IMR-90 (cell line): ENCODE measurements around the gene PDRG1.

Experiments used
- BHLHE40 ChIP-seq: fragments of 150-350 bp; IDR thresholded peaks from 2 replicates; pipeline ENCODE4 v1.6.1; 2016; ENCODE audit warnings: mild to moderate bottlenecking, low read depth, low read length
- CEBPB ChIP-seq: IDR thresholded peaks from 2 replicates; pipeline ENCODE4 v1.6.1; 2012; ENCODE audit warnings: low read depth, low read length, improper control_type of control experiment
- CHD1 ChIP-seq: IDR thresholded peaks from 2 replicates; pipeline ENCODE4 v1.6.1; 2012; ENCODE audit warnings: low read depth, low read length, improper control_type of control experiment
- MAFK ChIP-seq: IDR thresholded peaks from 2 replicates; pipeline ENCODE4 v1.6.1; 2012; ENCODE audit warnings: low read depth, low read length, improper control_type of control experiment
- MAZ ChIP-seq: IDR thresholded peaks from 2 replicates; pipeline ENCODE4 v1.6.1; 2012; ENCODE audit warnings: low read depth, mild to moderate bottlenecking, low read length, improper control_type of control experiment, moderate library complexity, borderline replicate concordance
- MXI1 ChIP-seq: IDR thresholded peaks from 2 replicates; pipeline ENCODE4 v1.6.1; 2012; ENCODE audit warnings: low read depth, mild to moderate bottlenecking, low read length, moderate library complexity, borderline replicate concordance
- NFE2L2 ChIP-seq: fragments of 150-350 bp; IDR thresholded peaks from 2 replicates; pipeline ENCODE4 v1.6.1; 2016; ENCODE audit warnings: low read depth, mild to moderate bottlenecking, low read length
- POLR2A ChIP-seq: IDR thresholded peaks from 2 replicates; pipeline ENCODE4 v1.6.1; 2012; ENCODE audit warnings: mild to moderate bottlenecking, low read depth, low read length
- RAD21 ChIP-seq: IDR thresholded peaks from 2 replicates; pipeline ENCODE4 v1.6.1; 2012; ENCODE audit warnings: low read length, improper control_type of control experiment
- RCOR1 ChIP-seq: IDR thresholded peaks from 2 replicates; pipeline ENCODE4 v1.6.1; 2012; ENCODE audit warnings: mild to moderate bottlenecking, low read length, improper control_type of control experiment; ENCODE audit not compliant: insufficient replicate concordance
- RFX5 ChIP-seq: IDR thresholded peaks from 2 replicates; pipeline ENCODE4 v1.8.0; 2012; ENCODE audit warnings: low read depth, mild to moderate bottlenecking, low read length, moderate library complexity
- SMC3 ChIP-seq: fragments of 150-350 bp; IDR thresholded peaks from 2 replicates; pipeline ENCODE4 v1.6.1; 2016; ENCODE audit warnings: low read depth, mild to moderate bottlenecking, antibody characterized with exemption, low read length, moderate library complexity
- TF ChIP-seq, protein P1 (sequence below): conservative IDR thresholded peaks from 2 replicates; pipeline ENCODE4 v1.5.1; 2012; ENCODE audit warnings: mild to moderate bottlenecking, low read depth, low read length, improper control_type of control experiment
- TF ChIP-seq, protein P2 (sequence below): fragments of 150-350 bp; IDR thresholded peaks from 2 replicates; pipeline ENCODE4 v1.6.1; 2017; ENCODE audit warnings: mild to moderate bottlenecking, antibody characterized with exemption, low read length, low read depth

DNA sequence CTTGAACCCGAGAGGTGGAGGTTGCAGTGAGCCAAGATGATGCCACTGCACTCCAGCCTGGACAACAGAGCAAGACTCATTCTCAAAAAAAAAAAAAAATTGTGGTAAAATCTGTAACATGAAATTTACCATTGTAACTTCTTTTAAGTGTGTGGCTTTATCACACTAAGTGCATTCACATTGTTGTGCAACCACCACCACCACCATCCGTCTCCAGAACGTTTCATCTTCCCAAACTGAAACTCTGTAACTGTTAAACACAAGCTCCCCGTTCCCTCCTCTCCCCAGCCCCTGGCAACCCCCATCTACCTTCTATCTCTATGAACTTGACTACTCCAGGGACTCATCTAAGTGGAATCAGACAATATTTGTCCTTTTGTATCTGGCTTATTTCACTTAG lies 29.7 kb downstream of the PDRG1 start:
- no peak for TF ChIP-seq CHD1
- TF ChIP-seq, protein P1, sequence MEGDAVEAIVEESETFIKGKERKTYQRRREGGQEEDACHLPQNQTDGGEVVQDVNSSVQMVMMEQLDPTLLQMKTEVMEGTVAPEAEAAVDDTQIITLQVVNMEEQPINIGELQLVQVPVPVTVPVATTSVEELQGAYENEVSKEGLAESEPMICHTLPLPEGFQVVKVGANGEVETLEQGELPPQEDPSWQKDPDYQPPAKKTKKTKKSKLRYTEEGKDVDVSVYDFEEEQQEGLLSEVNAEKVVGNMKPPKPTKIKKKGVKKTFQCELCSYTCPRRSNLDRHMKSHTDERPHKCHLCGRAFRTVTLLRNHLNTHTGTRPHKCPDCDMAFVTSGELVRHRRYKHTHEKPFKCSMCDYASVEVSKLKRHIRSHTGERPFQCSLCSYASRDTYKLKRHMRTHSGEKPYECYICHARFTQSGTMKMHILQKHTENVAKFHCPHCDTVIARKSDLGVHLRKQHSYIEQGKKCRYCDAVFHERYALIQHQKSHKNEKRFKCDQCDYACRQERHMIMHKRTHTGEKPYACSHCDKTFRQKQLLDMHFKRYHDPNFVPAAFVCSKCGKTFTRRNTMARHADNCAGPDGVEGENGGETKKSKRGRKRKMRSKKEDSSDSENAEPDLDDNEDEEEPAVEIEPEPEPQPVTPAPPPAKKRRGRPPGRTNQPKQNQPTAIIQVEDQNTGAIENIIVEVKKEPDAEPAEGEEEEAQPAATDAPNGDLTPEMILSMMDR = no peak
- no peak for TF ChIP-seq POLR2A
- TF ChIP-seq, protein P2, sequence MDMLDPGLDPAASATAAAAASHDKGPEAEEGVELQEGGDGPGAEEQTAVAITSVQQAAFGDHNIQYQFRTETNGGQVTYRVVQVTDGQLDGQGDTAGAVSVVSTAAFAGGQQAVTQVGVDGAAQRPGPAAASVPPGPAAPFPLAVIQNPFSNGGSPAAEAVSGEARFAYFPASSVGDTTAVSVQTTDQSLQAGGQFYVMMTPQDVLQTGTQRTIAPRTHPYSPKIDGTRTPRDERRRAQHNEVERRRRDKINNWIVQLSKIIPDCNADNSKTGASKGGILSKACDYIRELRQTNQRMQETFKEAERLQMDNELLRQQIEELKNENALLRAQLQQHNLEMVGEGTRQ = no peak
- TF ChIP-seq RAD21 = no peak
- no peak for TF ChIP-seq RFX5
- no peak for TF ChIP-seq MXI1
- no peak for TF ChIP-seq SMC3
- TF ChIP-seq BHLHE40 = no peak
- TF ChIP-seq MAZ = no peak
- TF ChIP-seq RCOR1 = no peak
- TF ChIP-seq CEBPB = 0 out of 2 replicates have a peak, but pooled peaks have one; percentile 16
- TF ChIP-seq NFE2L2 = no peak
- no peak for TF ChIP-seq MAFK
